ENCODE measurements around the gene VASH2. TPM values are rescaled to one million over a fixed set of nuclear protein-coding genes. Genes with fewer than 3 reads are reported as not detected.

The VASH2 gene
- total RNA-seq, 4 donors from 2014 or later: 1.5 TPM; not detected in 3

- H3K36me3 ChIP-seq: no peaks in the 10 kb centered on the region
- H3K27me3 ChIP-seq: peaks cover 0 to 3% (median 0%) of the 10 kb centered on the region in 3 donors
- no peaks in the 10 kb centered on the region for H3K9me3 ChIP-seq
- in situ Hi-C loops (cut with MboI; ENCODE audit: low sequenced_read_pairs in 4 of 4) (no loop called here), intact Hi-C loops (cut with DNase I; ENCODE audit: low total_unique reads) (no loop called here)
- H3K27ac ChIP-seq: no peak overlapping the region
- DNase-seq (no peak), ATAC-seq (no peak)
- TF ChIP-seq POLR2A (IDR thresholded peaks at IDR 0.05) (no peak), CTCF (IDR thresholded peaks at IDR 0.05 in 4 of 5, conservative IDR thresholded peaks at IDR 0.05 in 1 of 5) (no peak)
- H3K4me1 ChIP-seq: peaks cover 16 to 19% of the 10 kb centered on the region in 2 donors
- no peak overlapping the region for H3K4me3 ChIP-seq
Observed at GRCh38 chr1:212953321-212953720, 3.0 kb downstream of the VASH2 start.

GRCh38 chr1:212954514-212954913 lies 4.2 kb downstream of the VASH2 start:
- Histone ChIP-seq H3K27me3 (peaks cover 0 to 3% (median 0%) of the 10 kb centered on the region in 3 donors), H3K9me3 (no peaks in the 10 kb centered on the region), H3K4me3 (no peak overlapping the region), H3K36me3 (no peaks in the 10 kb centered on the region), H3K4me1 (peaks cover 16 to 19% of the 10 kb centered on the region in 2 donors), H3K27ac (no peak overlapping the region)
- ATAC-seq: no peak
- in situ Hi-C loops (cut with MboI; ENCODE audit: low sequenced_read_pairs in 4 of 4) (no loop called here), intact Hi-C loops (cut with DNase I; ENCODE audit: low total_unique reads) (no loop called here)
- TF ChIP-seq CTCF (IDR thresholded peaks at IDR 0.05 in 4 of 5, conservative IDR thresholded peaks at IDR 0.05 in 1 of 5): no peak
- TF ChIP-seq POLR2A (IDR thresholded peaks at IDR 0.05): no peak
- DNase-seq: no peak

- no peak for ATAC-seq
- peaks cover 16 to 19% of the 10 kb centered on the region in 2 donors for H3K4me1 ChIP-seq
- in situ Hi-C loops (cut with MboI; ENCODE audit: low sequenced_read_pairs in 4 of 4) (no loop called here), intact Hi-C loops (cut with DNase I; ENCODE audit: low total_unique reads) (no loop called here)
- peaks cover 0 to 3% (median 0%) of the 10 kb centered on the region in 3 donors for H3K27me3 ChIP-seq
- H3K4me3 ChIP-seq: no peak overlapping the region
- H3K9me3 ChIP-seq: no peaks in the 10 kb centered on the region
- H3K27ac ChIP-seq: no peak overlapping the region
- no peak for TF ChIP-seq POLR2A (IDR thresholded peaks at IDR 0.05)
- no peak for TF ChIP-seq CTCF (IDR thresholded peaks at IDR 0.05 in 4 of 5, conservative IDR thresholded peaks at IDR 0.05 in 1 of 5)
- DNase-seq: no peak
- H3K36me3 ChIP-seq: no peaks in the 10 kb centered on the region
Observed at GRCh38 chr1:212955098-212955497, 4.8 kb downstream of the VASH2 start.

GRCh38 chr1:212955961-212956620 lies 5.8 kb downstream of the VASH2 start:
- Histone ChIP-seq H3K9me3 (no peaks in the 10 kb centered on the region), H3K36me3 (no peaks in the 10 kb centered on the region), H3K27me3 (peaks cover 0 to under 1% (median 0%) of the 10 kb centered on the region in 3 donors), H3K4me1 (peaks cover 13 to 16% of the 10 kb centered on the region in 2 donors), H3K27ac (no peak overlapping the region), H3K4me3 (no peak overlapping the region)
- in situ Hi-C loops (cut with MboI; ENCODE audit: low sequenced_read_pairs in 4 of 4): no loop called here
- ATAC-seq: no peak
- intact Hi-C loops (cut with DNase I; ENCODE audit: low total_unique reads): no loop called here
- DNase-seq: no peak
- no peak for TF ChIP-seq POLR2A (IDR thresholded peaks at IDR 0.05)
- no peak for TF ChIP-seq CTCF (IDR thresholded peaks at IDR 0.05 in 4 of 5, conservative IDR thresholded peaks at IDR 0.05 in 1 of 5)

- Histone ChIP-seq H3K4me1 (peaks cover under 1 to 5% of the 10 kb centered on the region in 2 donors), H3K36me3 (no peaks in the 10 kb centered on the region), H3K9me3 (no peaks in the 10 kb centered on the region), H3K27ac (no peak overlapping the region), H3K27me3 (no peaks in the 10 kb centered on the region), H3K4me3 (no peak overlapping the region)
- ATAC-seq: no peak
- no peak for TF ChIP-seq CTCF (IDR thresholded peaks at IDR 0.05 in 4 of 5, conservative IDR thresholded peaks at IDR 0.05 in 1 of 5)
- no peak for TF ChIP-seq POLR2A (IDR thresholded peaks at IDR 0.05)
- no peak for DNase-seq
- in situ Hi-C loops (cut with MboI; ENCODE audit: low sequenced_read_pairs in 4 of 4): no loop called here
- intact Hi-C loops (cut with DNase I; ENCODE audit: low total_unique reads): no loop called here
Observed at GRCh38 chr1:212957546-212957945, 7.2 kb downstream of the VASH2 start.

Measured in gastrocnemius medialis (tissue), 4 donors.